ENCODE measurements around the gene ALDH1B1. TPM values are rescaled to one million over a fixed set of nuclear protein-coding genes. Genes with fewer than 3 reads are reported as not detected.

The ALDH1B1 gene
- total RNA-seq, 1 experiment from 2014 or later: 46.6 TPM

DNA sequence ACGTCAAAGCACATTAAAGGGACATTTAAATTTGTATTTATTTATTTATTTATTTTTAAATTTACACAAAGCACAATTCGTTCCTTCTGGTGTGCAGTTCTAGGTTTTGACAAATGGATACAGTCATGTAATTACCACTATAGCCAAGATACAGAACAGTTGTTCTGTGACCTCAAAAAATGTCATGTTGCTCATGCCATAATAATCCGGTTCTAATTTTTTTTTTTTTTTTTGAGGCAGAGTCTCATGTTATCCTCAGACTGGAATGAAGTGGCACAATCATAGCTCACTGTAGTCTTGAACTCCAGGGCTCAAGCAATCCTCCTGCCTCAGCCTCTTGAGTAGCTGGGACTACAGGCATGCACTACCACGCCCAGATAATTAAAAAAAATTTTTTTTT is 24.0 kb downstream of the ALDH1B1 start:
- no peaks in the 10 kb centered on the region for H3K4me1 ChIP-seq (ENCODE audit: control insufficient read depth in 1 of 2, insufficient read depth in 2 of 2, low read length in 2 of 2)
- no peaks in the 10 kb centered on the region for H3K79me2 ChIP-seq (ENCODE audit: insufficient read depth, low read length)
- BruUV-seq (replicated peaks): no TSS peak
- intact Hi-C loops (cut with micrococcal nuclease): no loop called here
- ChIA-PET POLR2A (interaction anchor here (0.6 kb wide), 1 partner anchor 502 kb away, joined by 3 read pairs; no protein-coding TSS in a partner anchor), CTCF (interaction anchor here (0.6 to 1.5 kb wide), 7 partner anchors 11 to 256 kb away, joined by 3 to 7 read pairs (median 3); partner anchors contain the start of gene ALDH1B1), RAD21 (ENCODE audit: low non-redundant PET in 1 of 2, low total read pairs in 2 of 2, uncharacterized antibody in 2 of 2, unreplicated experiment in 2 of 2) (no interaction called here)
- no peaks in the 10 kb centered on the region for H3K36me3 ChIP-seq (ENCODE audit: control insufficient read depth in 1 of 2, insufficient read depth in 2 of 2, low read length in 2 of 2)
- ATAC-seq (no peak), DNase-seq (ENCODE audit: low read depth, low spot score) (no peak)
- TF ChIP-seq SRF (IDR thresholded peaks at IDR 0.05; ENCODE audit: low read depth): no peak
- TF ChIP-seq EZH2phosphoT487 (IDR thresholded peaks at IDR 0.05; ENCODE audit: borderline replicate concordance): no peak
- no peak for TF ChIP-seq POLR2A (IDR thresholded peaks at IDR 0.05; ENCODE audit: borderline replicate concordance, extremely low read depth, insufficient read depth, insufficient read length)
- TF ChIP-seq ZNF274 (IDR thresholded peaks at IDR 0.05; ENCODE audit: low read depth, low read length): no peak
- TF ChIP-seq, protein P1, sequence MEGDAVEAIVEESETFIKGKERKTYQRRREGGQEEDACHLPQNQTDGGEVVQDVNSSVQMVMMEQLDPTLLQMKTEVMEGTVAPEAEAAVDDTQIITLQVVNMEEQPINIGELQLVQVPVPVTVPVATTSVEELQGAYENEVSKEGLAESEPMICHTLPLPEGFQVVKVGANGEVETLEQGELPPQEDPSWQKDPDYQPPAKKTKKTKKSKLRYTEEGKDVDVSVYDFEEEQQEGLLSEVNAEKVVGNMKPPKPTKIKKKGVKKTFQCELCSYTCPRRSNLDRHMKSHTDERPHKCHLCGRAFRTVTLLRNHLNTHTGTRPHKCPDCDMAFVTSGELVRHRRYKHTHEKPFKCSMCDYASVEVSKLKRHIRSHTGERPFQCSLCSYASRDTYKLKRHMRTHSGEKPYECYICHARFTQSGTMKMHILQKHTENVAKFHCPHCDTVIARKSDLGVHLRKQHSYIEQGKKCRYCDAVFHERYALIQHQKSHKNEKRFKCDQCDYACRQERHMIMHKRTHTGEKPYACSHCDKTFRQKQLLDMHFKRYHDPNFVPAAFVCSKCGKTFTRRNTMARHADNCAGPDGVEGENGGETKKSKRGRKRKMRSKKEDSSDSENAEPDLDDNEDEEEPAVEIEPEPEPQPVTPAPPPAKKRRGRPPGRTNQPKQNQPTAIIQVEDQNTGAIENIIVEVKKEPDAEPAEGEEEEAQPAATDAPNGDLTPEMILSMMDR (IDR thresholded peaks at IDR 0.05 in 2 of 3, conservative IDR thresholded peaks at IDR 0.05 in 1 of 3; ENCODE audit: borderline replicate concordance in 1 of 3, insufficient read depth in 1 of 3, low read depth in 2 of 3, low read length in 2 of 3): no peak
- no peak for TF ChIP-seq ZFX (IDR thresholded peaks at IDR 0.05)
- TF ChIP-seq ELF1 (IDR thresholded peaks at IDR 0.05; ENCODE audit: borderline replicate concordance, low read depth): no peak
- no peak for TF ChIP-seq FOSL1 (IDR thresholded peaks at IDR 0.05; ENCODE audit: low read depth)
- no peak for TF ChIP-seq SP1 (IDR thresholded peaks at IDR 0.05; ENCODE audit: low read depth)
- no peak for TF ChIP-seq POLR2AphosphoS5 (IDR thresholded peaks at IDR 0.05; ENCODE audit: low read depth, low read length)
- no peak for TF ChIP-seq CEBPB (IDR thresholded peaks at IDR 0.05; ENCODE audit: low read depth)
- TF ChIP-seq RAD21 (IDR thresholded peaks at IDR 0.05; ENCODE audit: low read depth): no peak
- TF ChIP-seq, protein P2, sequence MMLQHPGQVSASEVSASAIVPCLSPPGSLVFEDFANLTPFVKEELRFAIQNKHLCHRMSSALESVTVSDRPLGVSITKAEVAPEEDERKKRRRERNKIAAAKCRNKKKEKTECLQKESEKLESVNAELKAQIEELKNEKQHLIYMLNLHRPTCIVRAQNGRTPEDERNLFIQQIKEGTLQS (IDR thresholded peaks at IDR 0.05): no peak
- no peak for TF ChIP-seq EZH2 (IDR thresholded peaks at IDR 0.05)
- TF ChIP-seq EGR1 (IDR thresholded peaks at IDR 0.05; ENCODE audit: low read depth): no peak
- TF ChIP-seq CBX3 (IDR thresholded peaks at IDR 0.05; ENCODE audit: low read depth): no peak
- TF ChIP-seq TCF7L2 (IDR thresholded peaks at IDR 0.05; ENCODE audit: borderline replicate concordance, extremely low read depth, insufficient read depth, insufficient read length): no peak
- TF ChIP-seq, protein P3, sequence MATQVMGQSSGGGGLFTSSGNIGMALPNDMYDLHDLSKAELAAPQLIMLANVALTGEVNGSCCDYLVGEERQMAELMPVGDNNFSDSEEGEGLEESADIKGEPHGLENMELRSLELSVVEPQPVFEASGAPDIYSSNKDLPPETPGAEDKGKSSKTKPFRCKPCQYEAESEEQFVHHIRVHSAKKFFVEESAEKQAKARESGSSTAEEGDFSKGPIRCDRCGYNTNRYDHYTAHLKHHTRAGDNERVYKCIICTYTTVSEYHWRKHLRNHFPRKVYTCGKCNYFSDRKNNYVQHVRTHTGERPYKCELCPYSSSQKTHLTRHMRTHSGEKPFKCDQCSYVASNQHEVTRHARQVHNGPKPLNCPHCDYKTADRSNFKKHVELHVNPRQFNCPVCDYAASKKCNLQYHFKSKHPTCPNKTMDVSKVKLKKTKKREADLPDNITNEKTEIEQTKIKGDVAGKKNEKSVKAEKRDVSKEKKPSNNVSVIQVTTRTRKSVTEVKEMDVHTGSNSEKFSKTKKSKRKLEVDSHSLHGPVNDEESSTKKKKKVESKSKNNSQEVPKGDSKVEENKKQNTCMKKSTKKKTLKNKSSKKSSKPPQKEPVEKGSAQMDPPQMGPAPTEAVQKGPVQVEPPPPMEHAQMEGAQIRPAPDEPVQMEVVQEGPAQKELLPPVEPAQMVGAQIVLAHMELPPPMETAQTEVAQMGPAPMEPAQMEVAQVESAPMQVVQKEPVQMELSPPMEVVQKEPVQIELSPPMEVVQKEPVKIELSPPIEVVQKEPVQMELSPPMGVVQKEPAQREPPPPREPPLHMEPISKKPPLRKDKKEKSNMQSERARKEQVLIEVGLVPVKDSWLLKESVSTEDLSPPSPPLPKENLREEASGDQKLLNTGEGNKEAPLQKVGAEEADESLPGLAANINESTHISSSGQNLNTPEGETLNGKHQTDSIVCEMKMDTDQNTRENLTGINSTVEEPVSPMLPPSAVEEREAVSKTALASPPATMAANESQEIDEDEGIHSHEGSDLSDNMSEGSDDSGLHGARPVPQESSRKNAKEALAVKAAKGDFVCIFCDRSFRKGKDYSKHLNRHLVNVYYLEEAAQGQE (IDR thresholded peaks at IDR 0.05; ENCODE audit: low read depth): no peak
- no peak for TF ChIP-seq SIN3A (IDR thresholded peaks at IDR 0.05; ENCODE audit: low read depth)
- no peaks in the 10 kb centered on the region for H3K9me3 ChIP-seq (ENCODE audit: control insufficient read depth in 1 of 2, insufficient read depth in 1 of 2, low read depth in 1 of 2, low read length in 2 of 2)
- H3K4me2 ChIP-seq (ENCODE audit: low read length): no peak overlapping the region
- no peaks in the 10 kb centered on the region for H3K9me2 ChIP-seq (ENCODE audit: insufficient read depth)
- H2AFZ ChIP-seq (ENCODE audit: low read depth, low read length, poor library complexity, severe bottlenecking): no peak overlapping the region
- H3K4me3 ChIP-seq (replicated peaks in 1 of 2; ENCODE audit: low read depth in 1 of 2, low read length in 2 of 2): no peak overlapping the region
- no peak overlapping the region for H3K9ac ChIP-seq (ENCODE audit: low read length)
- H4K20me1 ChIP-seq (ENCODE audit: insufficient read depth): no peaks in the 10 kb centered on the region
- no peak overlapping the region for H3K27ac ChIP-seq (ENCODE audit: low read depth, low read length)
- H3K27me3 ChIP-seq (ENCODE audit: insufficient read depth, low read length): peaks cover 14% of the 10 kb centered on the region

All from HCT116 (cell line).